Breast epithelium (tissue), 3 donors: Measurements from ENCODE around the gene SVEP1.

Source experiments
- POLR2AphosphoS5 ChIP-seq, 3 donors: sonication (generic); formaldehyde crosslinking; IDR thresholded peaks; one replicate each; pipeline ENCODE4 v1.6.1; 2017; ENCODE audit warnings: antibody characterized with exemption in 3 of 3
- TF ChIP-seq, protein P1 (sequence below), 3 donors: fragments of 450-650 bp; IDR thresholded peaks; one replicate each; pipeline ENCODE4 v1.5.1; 2016 to 2017; ENCODE audit warnings: antibody characterized with exemption in 3 of 3, mild to moderate bottlenecking in 3 of 3, moderate library complexity in 3 of 3

DNA sequence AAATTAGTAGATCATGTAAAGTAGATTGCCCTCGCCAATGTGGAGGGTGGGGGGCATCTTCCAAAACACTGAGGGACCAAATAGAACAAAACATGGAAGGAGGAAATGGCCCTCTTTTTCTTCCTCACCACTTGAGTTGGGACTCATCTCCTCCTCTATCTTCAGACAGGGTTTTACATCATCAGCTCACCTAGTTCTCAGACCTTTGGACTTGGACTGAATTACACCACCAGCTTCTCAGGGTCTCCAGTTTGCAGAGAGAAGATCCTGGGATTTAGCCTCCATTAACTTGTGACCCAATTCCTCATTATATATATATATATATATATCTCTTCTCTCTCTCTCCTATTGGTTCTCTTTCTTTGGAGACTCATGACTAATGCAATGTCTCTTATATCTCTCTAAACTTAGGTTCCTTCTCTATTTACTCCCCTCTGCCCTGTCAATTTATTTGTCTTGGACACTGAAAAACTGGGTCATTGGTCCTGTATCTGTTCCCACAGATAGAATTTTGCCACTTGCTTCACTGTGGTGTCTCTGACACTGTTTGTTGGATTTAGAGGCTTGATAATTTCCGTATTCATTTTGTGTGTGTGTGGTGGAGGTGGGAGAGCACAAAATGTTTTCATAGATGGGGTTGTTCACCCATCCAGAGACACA, 187.6 kb downstream of the SVEP1 start:
- TF ChIP-seq, protein P1, sequence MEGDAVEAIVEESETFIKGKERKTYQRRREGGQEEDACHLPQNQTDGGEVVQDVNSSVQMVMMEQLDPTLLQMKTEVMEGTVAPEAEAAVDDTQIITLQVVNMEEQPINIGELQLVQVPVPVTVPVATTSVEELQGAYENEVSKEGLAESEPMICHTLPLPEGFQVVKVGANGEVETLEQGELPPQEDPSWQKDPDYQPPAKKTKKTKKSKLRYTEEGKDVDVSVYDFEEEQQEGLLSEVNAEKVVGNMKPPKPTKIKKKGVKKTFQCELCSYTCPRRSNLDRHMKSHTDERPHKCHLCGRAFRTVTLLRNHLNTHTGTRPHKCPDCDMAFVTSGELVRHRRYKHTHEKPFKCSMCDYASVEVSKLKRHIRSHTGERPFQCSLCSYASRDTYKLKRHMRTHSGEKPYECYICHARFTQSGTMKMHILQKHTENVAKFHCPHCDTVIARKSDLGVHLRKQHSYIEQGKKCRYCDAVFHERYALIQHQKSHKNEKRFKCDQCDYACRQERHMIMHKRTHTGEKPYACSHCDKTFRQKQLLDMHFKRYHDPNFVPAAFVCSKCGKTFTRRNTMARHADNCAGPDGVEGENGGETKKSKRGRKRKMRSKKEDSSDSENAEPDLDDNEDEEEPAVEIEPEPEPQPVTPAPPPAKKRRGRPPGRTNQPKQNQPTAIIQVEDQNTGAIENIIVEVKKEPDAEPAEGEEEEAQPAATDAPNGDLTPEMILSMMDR (IDR thresholded peaks at IDR 0.05): no peak
- no peak for TF ChIP-seq POLR2AphosphoS5 (IDR thresholded peaks at IDR 0.05)
